AG04450 (cell line): ENCODE measurements around the gene PMFBP1. TPM values are rescaled to one million over a fixed set of nuclear protein-coding genes. Genes with fewer than 3 reads are reported as not detected.

ENCODE experiments used
- CTCF ChIA-PET: fragments of 300-600, 350-600 bp; formaldehyde crosslinking; extraction: SDS; loops from one replicate; lab custom pipeline; 2022; ENCODE audit warnings: antibody characterized with exemption, inconsistent platforms; lab: Charles Lee
- POLR2A ChIA-PET: fragments of 350-600 bp; formaldehyde crosslinking; extraction: SDS; loops from one replicate; lab custom pipeline; 2021; ENCODE audit warnings: antibody characterized with exemption, inconsistent platforms; lab: Yijun Ruan, JAX
- DNase-seq: peaks from one replicate; pipeline ENCODE4 v3.0.0-alpha.2; 2011; ENCODE audit warnings: low read depth, low spot score
- H3K27ac ChIP-seq: one replicate; pipeline ENCODE4 v1.5.1; 2012; ENCODE audit warnings: low read depth, low read length, control low read depth
- H3K27me3 ChIP-seq: one replicate; pipeline ENCODE4 v1.6.0; 2012; ENCODE audit warnings: low read length; ENCODE audit not compliant: control insufficient read depth, insufficient read depth
- H3K4me3 ChIP-seq: 2 replicates; pipeline ENCODE4 v1.5.1; 2011; ENCODE audit warnings: mild to moderate bottlenecking, low read depth, low read length, control low read depth
- H3K9me3 ChIP-seq: 2 replicates; pipeline ENCODE4 v1.5.1; 2012; ENCODE audit warnings: low read length; ENCODE audit not compliant: control insufficient read depth, insufficient read depth
- CTCF ChIP-seq: IDR thresholded peaks from 2 replicates; pipeline ENCODE4 v1.5.1; 2011; ENCODE audit warnings: low read depth, low read length, control low read depth, inconsistent platforms
- polyA plus RNA-seq: library from polyadenylated mRNA; depleted of rRNA; stranded (reverse); fragments of >200 nt; gene quantifications from 2 replicates; pipeline ENCODE4 v1.2.3, GENCODE V29; 2011

The PMFBP1 gene
- polyA plus RNA-seq, 1 experiment: not detected

- no peak for TF ChIP-seq CTCF
- Histone ChIP-seq H3K27me3 (no peaks in the 10 kb centered on the region), H3K4me3 (no peak overlapping the region), H3K27ac (no peak overlapping the region), H3K9me3 (no peaks in the 10 kb centered on the region)
- no peak for DNase-seq
- POLR2A ChIA-PET: no interaction called here
- CTCF ChIA-PET: no interaction called here
Measured at GRCh38 chr16:72166954-72167561, 4.9 kb downstream of the PMFBP1 start.

GRCh38 chr16:72166151-72166550 is 5.8 kb downstream of the PMFBP1 start:
- Histone ChIP-seq H3K27ac (no peak overlapping the region), H3K4me3 (no peak overlapping the region), H3K9me3 (no peaks in the 10 kb centered on the region), H3K27me3 (no peaks in the 10 kb centered on the region)
- TF ChIP-seq CTCF: no peak
- POLR2A ChIA-PET: no interaction called here
- DNase-seq: no peak
- CTCF ChIA-PET: no interaction called here

- TF ChIP-seq CTCF: no peak
- no peaks in the 10 kb centered on the region for H3K9me3 ChIP-seq
- DNase-seq: no peak
Measured at GRCh38 chr16:72164691-72165090, 7.3 kb downstream of the PMFBP1 start.

GRCh38 chr16:72162105-72162692 is 9.8 kb downstream of the PMFBP1 start:
- no peaks in the 10 kb centered on the region for H3K9me3 ChIP-seq
- no peak for DNase-seq
- H3K4me3 ChIP-seq: no peak overlapping the region
- CTCF ChIA-PET: interaction anchor here (0.9 kb wide), 1 partner anchor 37 kb away, joined by 4 read pairs; no protein-coding TSS in a partner anchor
- H3K27ac ChIP-seq: no peak overlapping the region
- POLR2A ChIA-PET: no interaction called here
- no peak for TF ChIP-seq CTCF
- H3K27me3 ChIP-seq: peaks cover 3% of the 10 kb centered on the region

More at GRCh38 chr16:72164691-72165090, 7.3 kb downstream of the PMFBP1 start:
- Histone ChIP-seq H3K27me3 (no peaks in the 10 kb centered on the region), H3K27ac (no peak overlapping the region), H3K4me3 (no peak overlapping the region)
- ChIA-PET POLR2A (no interaction called here), CTCF (no interaction called here)

- Histone ChIP-seq H3K9me3 (no peaks in the 10 kb centered on the region), H3K4me3 (no peak overlapping the region), H3K27me3 (peaks cover 3% of the 10 kb centered on the region), H3K27ac (no peak overlapping the region)
- ChIA-PET POLR2A (no interaction called here), CTCF (no interaction called here)
- no peak for DNase-seq
- no peak for TF ChIP-seq CTCF
Measured at GRCh38 chr16:72159801-72160200, 12.2 kb downstream of the PMFBP1 start.
